Measurements from ENCODE around the gene KBTBD3. TPM values are rescaled to one million over a fixed set of nuclear protein-coding genes. Genes with fewer than 3 reads are reported as not detected.

The KBTBD3 gene
- total and polyA plus RNA-seq, 4 donors = 1.0 to 12.4 (median 2.4) TPM

GRCh38 chr11:106076171-106076918 is 802 bp downstream of the KBTBD3 start:
- peak overlapping the region; percentile 72 to 95 for H3K9ac ChIP-seq (ENCODE audit: low read depth in 1 of 2, low read length in 2 of 2)
- H3K36me3 ChIP-seq (ENCODE audit: control insufficient read depth in 4 of 4, insufficient read depth in 3 of 4, low read depth in 1 of 4, low read length in 3 of 4) = peaks cover 2 to 18% (median 10%) of the 10 kb centered on the region in 4 donors
- WGBS = 15% methylated on average over 19 of the region's 19 CpGs
- H3K4me1 ChIP-seq (ENCODE audit: control insufficient read depth in 4 of 4, insufficient read depth in 4 of 4, low read length in 3 of 4) = peaks cover 2 to 23% (median 14%) of the 10 kb centered on the region in 4 donors
- TF ChIP-seq FOXA1 (IDR thresholded peaks at IDR 0.05) = no peak
- no peak for TF ChIP-seq ZBTB33 (IDR thresholded peaks at IDR 0.05)
- TF ChIP-seq YY1 (IDR thresholded peaks at IDR 0.05) = peak; percentile 21
- no peaks in the 10 kb centered on the region for H3K27me3 ChIP-seq (ENCODE audit: control insufficient read depth in 4 of 4, insufficient read depth in 4 of 4, low read length in 3 of 4)
- peak overlapping the region; percentile 83 to 94 for H3K27ac ChIP-seq (ENCODE audit: low read depth in 1 of 2, low read length in 2 of 2)
- H3K4me3 ChIP-seq (ENCODE audit: low read depth in 1 of 3, low read length in 3 of 3) = peak overlapping the region; percentile 69 to 86 (median 86)
- H3K9me3 ChIP-seq (ENCODE audit: control insufficient read depth in 4 of 4, low read length in 3 of 4) = no peaks in the 10 kb centered on the region
- DNase-seq (ENCODE audit: low spot score) = peak; percentile 42

GRCh38 chr11:106072804-106073203 is 4.3 kb downstream of the KBTBD3 start:
- Histone ChIP-seq H3K9me3 (ENCODE audit: control insufficient read depth in 4 of 4, low read length in 3 of 4) (no peaks in the 10 kb centered on the region), H3K27me3 (ENCODE audit: control insufficient read depth in 4 of 4, insufficient read depth in 4 of 4, low read length in 3 of 4) (no peaks in the 10 kb centered on the region), H3K9ac (ENCODE audit: low read depth in 1 of 2, low read length in 2 of 2) (no peak overlapping the region), H3K4me1 (ENCODE audit: control insufficient read depth in 4 of 4, insufficient read depth in 4 of 4, low read length in 3 of 4) (peaks cover 0 to 6% (median 4%) of the 10 kb centered on the region in 4 donors), H3K4me3 (ENCODE audit: low read depth in 1 of 3, low read length in 3 of 3) (no peak overlapping the region), H3K27ac (ENCODE audit: low read depth in 1 of 2, low read length in 2 of 2) (no peak overlapping the region), H3K36me3 (ENCODE audit: control insufficient read depth in 4 of 4, insufficient read depth in 3 of 4, low read depth in 1 of 4, low read length in 3 of 4) (no peaks in the 10 kb centered on the region)
- TF ChIP-seq FOXA2 (IDR thresholded peaks at IDR 0.05) (no peak), EGR1 (IDR thresholded peaks at IDR 0.05; ENCODE audit: low read depth in 2 of 2) (no peak), FOXA1 (IDR thresholded peaks at IDR 0.05) (no peak), CTCF (IDR thresholded peaks at IDR 0.05; ENCODE audit: low read depth, low read length, missing input control) (no peak), HNF4G (IDR thresholded peaks at IDR 0.05) (no peak), TAF1 (conservative IDR thresholded peaks at IDR 0.05) (no peak), SP1 (IDR thresholded peaks at IDR 0.05) (no peak)
- WGBS = 98% methylated on average over 1 of the region's 1 CpG
- no peak for DNase-seq (ENCODE audit: low spot score)

DNA sequence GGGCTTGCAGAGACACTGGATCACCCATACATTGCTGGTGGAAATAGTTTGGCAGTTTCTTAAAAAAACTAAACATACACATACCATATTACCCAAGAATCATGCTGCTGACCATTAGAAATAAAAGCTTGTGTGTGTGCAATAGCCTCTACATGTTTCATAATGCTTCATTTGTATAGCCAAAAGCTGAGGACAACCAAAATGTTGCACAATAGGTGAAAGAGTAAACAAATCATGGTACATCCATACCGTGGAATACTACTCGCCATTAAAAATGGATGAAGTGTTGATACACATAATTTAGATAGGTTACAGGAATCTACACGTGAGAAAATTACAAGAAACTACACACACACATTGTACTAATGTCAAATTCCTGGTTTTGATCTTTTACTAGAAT is 6.5 kb downstream of the KBTBD3 start:
- no peak overlapping the region for H3K9ac ChIP-seq (ENCODE audit: low read depth in 1 of 2, low read length in 2 of 2)
- TF ChIP-seq RXRA (IDR thresholded peaks at IDR 0.05) (peak in 1 of 2 donors; percentile 11), REST (IDR thresholded peaks at IDR 0.05) (no peak)
- no peak for DNase-seq (ENCODE audit: low spot score)
- no peaks in the 10 kb centered on the region for H3K9me3 ChIP-seq (ENCODE audit: control insufficient read depth in 4 of 4, low read length in 3 of 4)
- no peaks in the 10 kb centered on the region for H3K27me3 ChIP-seq (ENCODE audit: control insufficient read depth in 4 of 4, insufficient read depth in 4 of 4, low read length in 3 of 4)
- H3K4me1 ChIP-seq (ENCODE audit: control insufficient read depth in 4 of 4, insufficient read depth in 4 of 4, low read length in 3 of 4) = no peaks in the 10 kb centered on the region
- H3K36me3 ChIP-seq (ENCODE audit: control insufficient read depth in 4 of 4, insufficient read depth in 3 of 4, low read depth in 1 of 4, low read length in 3 of 4) = no peaks in the 10 kb centered on the region
- WGBS = 63% methylated on average over 3 of the region's 3 CpGs
- H3K4me3 ChIP-seq (ENCODE audit: low read depth in 1 of 3, low read length in 3 of 3) = no peak overlapping the region
- H3K27ac ChIP-seq (ENCODE audit: low read depth in 1 of 2, low read length in 2 of 2) = no peak overlapping the region

Measured in liver (tissue), 9 donors.